Subcutaneous adipose tissue (tissue), 4 donors: Measurements from ENCODE around the gene PPP2R5B. TPM values are rescaled to one million over a fixed set of nuclear protein-coding genes. Genes with fewer than 3 reads are reported as not detected.

Experiments
- total RNA-seq, 4 donors: library from RNA; depleted of rRNA; stranded (reverse); fragments of >200 nt; gene quantifications; one replicate each; pipeline ENCODE4 v1.1.0, GENCODE V29; 2016
- TF ChIP-seq, protein P1 (sequence below): fragments of 450-650 bp; IDR thresholded peaks from one replicate; pipeline ENCODE4 v1.5.1; 2016; ENCODE audit warnings: low read depth, mild to moderate bottlenecking, control low read depth, antibody characterized with exemption, moderate library complexity

Gene PPP2R5B
- total RNA-seq, 4 donors from 2014 or later, result 8.8 to 19.8 (median 14.3) TPM

DNA sequence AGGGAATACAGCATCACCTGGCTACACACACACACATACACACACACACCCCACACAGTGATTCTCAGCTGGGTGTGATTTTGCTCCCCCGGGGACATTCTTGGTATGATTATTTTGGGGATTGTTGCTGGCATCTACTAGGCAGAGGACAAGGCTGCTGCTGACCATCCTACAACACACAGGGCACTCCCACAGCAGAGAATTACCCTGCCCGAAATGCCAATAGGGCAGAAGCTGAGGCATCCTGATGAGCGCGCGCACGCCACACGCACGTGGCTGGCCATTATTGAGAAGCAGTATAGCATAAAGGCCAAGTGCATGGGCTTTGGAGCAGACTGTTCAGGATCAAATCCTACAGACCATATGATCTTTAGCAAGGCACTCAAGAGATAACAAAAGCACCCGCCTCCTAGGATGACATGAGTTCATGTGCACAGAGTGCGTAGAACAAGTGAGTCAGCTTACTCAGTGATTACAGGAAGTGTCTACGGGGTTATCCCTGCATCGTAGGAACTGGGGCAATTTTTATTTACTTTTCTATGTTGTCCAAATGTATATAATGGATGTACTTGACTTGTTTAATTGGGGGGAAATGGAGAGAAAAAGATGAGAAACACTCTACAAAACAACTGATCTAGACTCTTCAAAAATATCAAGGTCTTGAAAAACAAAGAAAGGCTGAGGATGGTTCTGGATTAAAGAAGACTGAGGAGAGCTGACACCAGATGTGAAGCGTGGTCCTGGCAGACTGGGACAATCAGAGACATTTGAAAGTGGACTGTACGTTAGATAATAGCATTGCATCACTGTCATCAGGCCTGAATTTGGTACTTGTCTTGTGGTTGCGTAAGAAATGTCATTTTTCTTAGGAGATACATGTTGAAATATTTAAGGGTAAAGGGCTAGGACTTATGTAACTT lies 38.9 kb upstream of the PPP2R5B start:
- TF ChIP-seq, protein P1, sequence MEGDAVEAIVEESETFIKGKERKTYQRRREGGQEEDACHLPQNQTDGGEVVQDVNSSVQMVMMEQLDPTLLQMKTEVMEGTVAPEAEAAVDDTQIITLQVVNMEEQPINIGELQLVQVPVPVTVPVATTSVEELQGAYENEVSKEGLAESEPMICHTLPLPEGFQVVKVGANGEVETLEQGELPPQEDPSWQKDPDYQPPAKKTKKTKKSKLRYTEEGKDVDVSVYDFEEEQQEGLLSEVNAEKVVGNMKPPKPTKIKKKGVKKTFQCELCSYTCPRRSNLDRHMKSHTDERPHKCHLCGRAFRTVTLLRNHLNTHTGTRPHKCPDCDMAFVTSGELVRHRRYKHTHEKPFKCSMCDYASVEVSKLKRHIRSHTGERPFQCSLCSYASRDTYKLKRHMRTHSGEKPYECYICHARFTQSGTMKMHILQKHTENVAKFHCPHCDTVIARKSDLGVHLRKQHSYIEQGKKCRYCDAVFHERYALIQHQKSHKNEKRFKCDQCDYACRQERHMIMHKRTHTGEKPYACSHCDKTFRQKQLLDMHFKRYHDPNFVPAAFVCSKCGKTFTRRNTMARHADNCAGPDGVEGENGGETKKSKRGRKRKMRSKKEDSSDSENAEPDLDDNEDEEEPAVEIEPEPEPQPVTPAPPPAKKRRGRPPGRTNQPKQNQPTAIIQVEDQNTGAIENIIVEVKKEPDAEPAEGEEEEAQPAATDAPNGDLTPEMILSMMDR, result no peak

DNA sequence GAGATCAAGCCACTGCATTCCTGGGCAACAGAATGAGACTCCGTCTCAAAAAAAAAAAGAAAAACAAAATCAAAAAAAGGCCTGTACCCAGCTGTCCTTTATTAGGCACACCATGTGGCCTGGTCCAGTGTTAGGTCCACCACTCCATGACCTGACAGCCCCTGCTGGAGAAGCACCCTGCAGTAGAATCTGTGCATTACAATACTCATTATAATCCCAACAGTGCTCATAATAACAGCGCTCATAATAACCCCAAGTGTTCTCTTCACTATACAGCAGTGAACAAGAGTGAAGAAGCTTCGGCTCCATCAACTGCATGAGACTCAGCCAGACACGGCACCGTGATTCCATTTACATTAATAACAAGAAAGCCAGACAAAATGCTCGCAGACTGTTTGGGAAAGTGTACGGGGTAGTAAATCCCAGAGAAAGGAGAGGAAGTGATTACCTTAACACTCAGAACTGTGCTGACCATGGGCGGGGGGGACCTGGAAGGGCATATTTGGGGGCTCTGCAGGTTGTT lies 37.2 kb upstream of the PPP2R5B start:
- TF ChIP-seq, protein P1, result no peak

DNA sequence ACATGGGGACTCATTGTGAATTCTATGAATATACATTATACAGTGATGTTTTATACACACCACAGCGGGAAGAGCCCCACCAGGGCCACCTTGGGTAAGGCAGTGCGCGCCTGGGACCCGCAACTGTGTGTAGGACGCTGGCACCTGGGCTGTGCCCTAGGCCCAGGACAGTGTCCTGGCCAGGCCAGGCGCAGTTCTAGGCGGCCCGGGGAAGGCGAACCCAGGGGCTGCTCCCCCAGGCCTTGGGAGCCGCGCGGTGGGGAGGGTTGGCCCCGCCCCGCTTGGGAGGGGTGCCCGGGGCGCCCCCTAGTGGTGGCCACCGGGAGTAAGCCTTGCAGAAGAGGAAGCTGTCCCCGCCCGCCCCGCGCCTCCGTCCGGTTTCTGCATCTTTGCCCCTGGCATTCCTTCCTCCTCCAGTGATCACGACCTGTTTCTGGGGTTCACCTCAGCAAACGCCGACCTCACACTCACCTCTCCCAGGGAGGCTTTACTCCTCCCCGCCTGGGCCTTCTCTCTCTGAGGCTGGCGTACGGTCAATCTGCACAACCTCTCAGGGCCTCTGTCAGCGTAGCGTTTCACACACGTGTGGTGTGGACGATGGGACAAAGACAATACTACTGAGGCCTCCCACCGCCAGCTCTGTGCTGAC lies 36.6 kb upstream of the PPP2R5B start:
- TF ChIP-seq, protein P1, result no peak

DNA sequence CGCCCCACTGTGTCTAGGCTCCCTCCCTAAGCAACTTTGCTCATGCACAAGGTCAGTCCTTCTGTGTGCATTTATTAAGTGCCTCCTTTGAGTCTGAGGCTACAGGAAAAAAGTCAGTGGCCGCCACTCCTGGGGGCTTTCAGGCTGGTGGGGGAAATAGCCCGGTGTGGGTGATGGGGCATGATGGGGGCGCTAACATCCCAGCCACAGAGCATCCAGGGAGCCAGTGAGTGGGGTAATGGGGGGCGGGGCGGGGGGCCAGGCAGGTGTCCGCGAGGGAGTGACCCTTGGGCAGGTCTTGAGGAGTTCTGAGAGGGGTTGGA lies 36.1 kb upstream of the PPP2R5B start:
- TF ChIP-seq, protein P1, result no peak

DNA sequence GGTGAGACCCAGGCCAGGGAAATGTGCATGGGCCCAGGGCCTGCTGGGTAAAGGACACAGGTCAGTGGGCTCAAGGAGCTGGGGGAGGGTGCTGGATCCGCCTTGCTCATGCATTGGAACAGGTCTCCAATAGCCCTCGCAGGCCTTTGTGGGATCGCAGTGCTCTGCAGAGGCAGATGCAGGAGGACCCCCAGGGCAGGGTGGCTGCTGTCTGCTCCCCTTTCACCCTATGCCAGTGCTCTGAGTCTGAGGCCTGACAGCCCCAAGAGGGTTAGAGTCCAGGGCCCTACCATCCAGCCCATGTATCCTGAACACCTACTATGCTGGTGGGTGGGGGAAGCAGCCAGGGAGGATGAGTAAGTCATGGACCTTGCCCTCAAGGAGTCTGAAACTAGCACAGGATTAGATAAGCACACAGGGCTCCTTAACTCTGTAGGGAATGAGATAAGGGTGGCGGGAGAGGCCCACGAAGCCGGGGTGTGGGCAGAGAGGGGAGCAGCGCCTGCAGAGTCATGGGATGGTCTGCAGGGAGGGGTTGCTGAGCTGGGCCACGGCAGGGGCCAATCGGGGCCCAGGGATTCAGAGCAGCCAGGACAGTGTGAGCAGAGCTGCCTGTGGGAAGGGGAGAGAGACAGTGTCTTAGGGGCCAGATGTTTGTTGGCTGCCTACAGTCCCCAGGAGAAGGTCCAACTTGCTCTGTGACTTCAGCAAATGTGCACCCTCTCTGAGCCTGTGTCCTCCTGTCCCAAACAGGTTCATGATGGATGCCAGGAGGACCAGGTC lies 35.6 kb upstream of the PPP2R5B start:
- TF ChIP-seq, protein P1, result no peak

DNA sequence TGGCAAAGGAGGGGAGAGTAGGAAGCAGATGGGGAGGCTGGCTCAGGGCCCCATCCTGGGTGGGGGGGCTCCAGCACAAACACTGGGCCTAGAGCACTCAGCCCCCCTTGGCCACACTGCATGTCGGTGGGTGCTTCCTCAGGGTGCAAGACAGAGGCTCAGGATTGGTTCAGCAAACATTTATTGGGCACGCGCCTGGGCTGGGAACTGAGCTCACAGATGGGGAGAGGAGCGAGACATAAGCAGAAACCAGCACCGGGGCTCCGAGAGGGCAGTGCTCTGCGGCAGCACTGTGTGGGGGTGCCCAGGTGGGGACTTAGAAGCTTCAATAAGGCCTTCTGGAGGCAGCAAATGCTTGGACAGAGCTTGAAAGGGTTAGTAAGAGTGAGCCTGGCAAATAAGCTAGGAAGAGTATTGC lies 34.0 kb upstream of the PPP2R5B start:
- TF ChIP-seq, protein P1, result no peak
